Adipose tissue (tissue), 3 donors: Measurements from ENCODE around the gene LYRM4. TPM values are rescaled to one million over a fixed set of nuclear protein-coding genes. Genes with fewer than 3 reads are reported as not detected.

ENCODE experiments used
- H3K27ac ChIP-seq: one replicate; pipeline ENCODE4 v1.5.1; 2013; ENCODE audit warnings: low read depth, low read length
- WGBS, 3 donors: extraction: QIAGEN DNeasy Blood & Tissue Kit; methylation state at CpG; one replicate each; pipeline ENCODE4 v1.1.7; 2013; 5-methylcytosine and 5-hydroxymethylcytosine counted together
- polyA plus RNA-seq, 3 donors: library from polyadenylated mRNA; stranded (reverse); fragments of 200-250 nt; gene quantifications; one replicate each; pipeline ENCODE4 v1.2.3, GENCODE V29; 2013
- donor health status: healthy with polysubstance abuse.
- donor health status: Bipolar disorder and iron deficiency.
- donor health status: healthy.

LYRM4 gene
- polyA plus RNA-seq, 3 donors = 11.6 to 28.5 (median 22.0) TPM

DNA sequence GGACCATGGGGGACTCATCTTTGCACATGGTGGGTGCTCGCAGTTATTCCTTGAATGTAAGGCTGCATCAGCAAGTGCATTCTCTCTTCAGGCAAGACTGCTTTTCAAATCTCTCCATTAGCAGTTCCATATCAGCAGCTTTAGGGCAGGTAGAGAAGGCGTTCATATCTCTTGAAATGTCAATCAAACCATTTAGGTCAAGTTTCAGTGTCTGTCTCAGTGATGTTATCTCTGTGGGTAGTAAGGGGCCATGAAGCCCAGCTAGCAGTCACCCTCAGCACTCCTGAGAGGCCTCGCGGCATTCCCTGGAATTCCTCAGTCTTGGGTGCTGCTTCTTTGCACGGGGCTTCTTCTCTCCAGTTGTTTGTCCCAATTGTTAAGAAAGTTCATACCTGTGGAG lies 24.8 kb upstream of the LYRM4 start:
- H3K27ac ChIP-seq = no peak overlapping the region
- 86 to 96% (median 94%) methylated on average over 5 of the region's 5 CpGs for WGBS, 3 donors

DNA sequence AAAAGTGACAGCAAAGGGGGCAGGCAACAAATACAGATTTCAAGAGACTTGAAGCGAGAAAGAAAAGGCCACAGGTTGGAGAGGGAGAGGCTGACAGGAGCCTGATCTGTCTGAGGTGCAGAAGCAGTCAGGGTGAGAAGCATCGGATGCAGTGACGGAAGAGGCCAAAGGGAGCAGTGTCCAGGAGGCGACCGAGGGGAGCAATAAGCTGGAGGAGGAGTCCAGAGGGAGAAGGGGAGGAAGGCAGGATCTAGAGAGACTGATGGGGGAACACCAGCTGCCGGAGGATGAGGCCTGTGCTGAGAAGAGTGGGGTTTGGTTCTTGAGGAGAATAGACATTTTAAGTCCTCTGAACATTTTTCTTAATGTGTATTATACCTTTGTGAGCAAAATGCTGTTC lies 24.3 kb upstream of the LYRM4 start:
- WGBS, 3 donors = 89 to 95% (median 94%) methylated on average over 6 of the region's 6 CpGs
- H3K27ac ChIP-seq = no peak overlapping the region

DNA sequence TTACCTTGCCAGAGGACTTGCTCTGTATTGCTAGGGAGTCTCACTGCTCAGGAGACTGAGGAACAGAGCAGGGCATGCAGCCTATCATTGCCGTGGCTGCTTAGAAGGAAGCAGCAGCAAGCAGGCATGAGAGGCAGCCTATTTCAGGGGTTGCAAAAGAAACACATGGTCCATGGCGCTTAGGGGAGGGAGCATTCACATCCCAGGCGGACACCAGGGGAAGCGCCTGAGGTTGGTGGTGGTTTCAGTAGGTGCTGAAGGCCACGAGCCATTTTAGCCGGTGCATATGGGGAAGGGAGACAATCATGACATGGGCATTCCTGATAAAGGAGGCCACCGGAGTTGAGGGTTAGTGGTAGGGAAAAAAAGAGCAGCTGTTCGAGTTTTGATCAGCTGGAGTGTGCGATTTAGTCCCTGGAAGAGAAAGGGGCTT lies 21.5 kb upstream of the LYRM4 start:
- 59 to 89% (median 67%) methylated on average over 9 of the region's 9 CpGs for WGBS, 3 donors
- no peak overlapping the region for H3K27ac ChIP-seq

DNA sequence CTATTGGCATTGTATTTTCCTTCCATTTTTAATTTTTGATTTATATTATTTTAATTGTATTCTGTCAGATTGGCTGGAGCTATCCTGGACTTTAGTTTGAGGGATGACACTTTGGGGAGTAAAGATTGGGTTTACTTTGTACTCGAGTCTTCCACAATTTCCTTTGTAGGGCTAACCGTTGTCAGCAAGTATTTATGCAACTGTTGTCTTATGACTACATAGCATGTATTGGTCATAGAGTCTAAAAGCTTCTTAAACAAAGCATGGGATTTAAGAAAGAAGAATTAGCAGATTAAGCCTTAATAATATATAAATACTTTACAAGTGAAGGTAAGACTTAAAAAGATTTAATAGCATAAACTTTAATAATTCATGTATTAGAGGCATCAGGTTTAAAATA lies 20.2 kb upstream of the LYRM4 start:
- no peak overlapping the region for H3K27ac ChIP-seq
- 40 to 77% (median 63%) methylated on average over 2 of the region's 2 CpGs for WGBS, 3 donors

DNA sequence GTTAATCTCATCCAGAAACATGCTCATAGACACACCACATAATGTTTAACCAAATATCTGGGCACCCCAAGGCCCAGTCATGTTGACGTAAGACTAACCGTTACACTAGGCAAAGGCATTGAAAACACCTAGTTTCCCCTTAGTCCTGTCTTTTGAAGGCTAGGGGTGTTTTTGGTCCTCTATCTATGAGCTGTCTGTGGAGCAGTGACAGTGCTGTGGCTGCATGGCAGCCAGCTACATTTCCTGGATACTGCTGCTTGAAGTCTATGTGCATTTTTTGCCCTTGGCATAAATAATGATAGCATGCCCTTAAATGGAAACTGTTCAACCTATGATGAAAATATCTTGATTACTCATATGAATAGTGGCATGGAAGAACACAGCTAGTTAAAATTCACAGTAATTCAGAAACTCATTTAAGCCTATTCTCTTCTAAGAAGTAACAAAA lies 19.2 kb upstream of the LYRM4 start:
- WGBS, 3 donors = 90 to 98% (median 95%) methylated on average over 2 of the region's 2 CpGs
- H3K27ac ChIP-seq = no peak overlapping the region

DNA sequence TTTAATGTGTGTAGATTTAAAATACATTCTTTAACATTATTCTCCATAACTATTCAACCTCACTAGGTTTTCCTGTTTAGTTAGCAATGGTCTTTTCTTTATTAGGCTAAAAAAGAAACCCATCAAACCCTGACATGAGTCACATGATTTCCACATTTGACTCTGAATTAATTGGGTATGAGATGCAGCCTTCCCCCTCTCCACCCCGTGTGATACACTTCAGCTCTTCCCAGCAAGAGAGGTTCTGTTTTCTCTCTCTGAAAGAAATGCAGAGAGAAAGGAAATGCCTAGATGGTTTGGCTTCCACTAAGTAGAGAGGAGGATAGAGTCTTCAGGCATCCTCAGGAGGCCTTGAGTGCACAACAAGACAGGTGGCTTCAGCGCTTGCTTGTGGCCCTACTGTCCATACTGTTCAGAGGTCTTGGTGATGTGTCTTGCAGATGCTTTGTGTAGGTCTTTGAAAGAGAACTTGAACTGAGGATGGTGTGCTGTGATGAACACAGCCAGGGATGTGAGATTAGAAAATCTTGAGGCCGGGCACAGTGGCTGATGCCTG lies 17.9 kb upstream of the LYRM4 start:
- WGBS, 3 donors = 83 to 94% (median 91%) methylated on average over 3 of the region's 3 CpGs
- H3K27ac ChIP-seq = no peak overlapping the region

DNA sequence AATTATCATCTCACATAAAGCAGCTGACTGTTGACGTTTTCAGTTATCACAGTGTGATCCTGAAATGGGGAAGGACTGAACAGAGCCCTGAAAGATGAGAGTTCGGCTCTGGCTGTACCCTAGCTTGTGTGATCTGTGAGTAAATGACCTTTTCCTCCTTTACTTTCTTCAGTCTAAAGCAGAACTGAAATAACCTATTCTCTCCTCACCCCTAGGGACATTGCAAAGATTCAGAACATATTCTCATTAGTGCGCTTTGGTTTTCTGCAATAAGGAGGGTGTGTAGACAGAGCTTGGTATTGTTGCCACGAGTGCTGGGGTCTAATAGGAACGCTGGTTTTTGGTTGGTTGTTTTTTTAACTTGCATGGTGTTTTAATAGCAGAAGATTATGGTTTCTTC lies 17.3 kb upstream of the LYRM4 start:
- WGBS, 3 donors = 81 to 85% (median 83%) methylated on average over 5 of the region's 5 CpGs
- no peak overlapping the region for H3K27ac ChIP-seq

DNA sequence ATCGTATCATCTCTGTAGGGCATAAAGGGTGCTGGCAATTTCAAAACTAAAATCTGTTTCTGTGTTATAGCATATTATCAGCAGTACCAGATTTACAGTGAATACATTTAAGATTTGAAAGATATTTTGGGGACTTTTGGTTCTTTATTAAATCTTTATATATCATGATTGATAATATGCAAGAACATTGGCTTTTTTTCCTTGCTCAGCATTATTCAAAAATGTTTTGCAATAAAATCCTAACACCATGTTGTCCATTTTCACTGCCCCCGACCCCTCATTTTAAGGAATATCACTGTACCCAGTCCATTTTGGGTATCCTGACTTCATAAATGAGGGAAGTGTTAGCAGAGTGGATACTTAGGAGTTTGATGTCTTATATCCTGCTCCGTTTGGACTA lies 16.8 kb upstream of the LYRM4 start:
- no peak overlapping the region for H3K27ac ChIP-seq
- WGBS, 3 donors = 89 to 94% (median 90%) methylated on average over 3 of the region's 3 CpGs

DNA sequence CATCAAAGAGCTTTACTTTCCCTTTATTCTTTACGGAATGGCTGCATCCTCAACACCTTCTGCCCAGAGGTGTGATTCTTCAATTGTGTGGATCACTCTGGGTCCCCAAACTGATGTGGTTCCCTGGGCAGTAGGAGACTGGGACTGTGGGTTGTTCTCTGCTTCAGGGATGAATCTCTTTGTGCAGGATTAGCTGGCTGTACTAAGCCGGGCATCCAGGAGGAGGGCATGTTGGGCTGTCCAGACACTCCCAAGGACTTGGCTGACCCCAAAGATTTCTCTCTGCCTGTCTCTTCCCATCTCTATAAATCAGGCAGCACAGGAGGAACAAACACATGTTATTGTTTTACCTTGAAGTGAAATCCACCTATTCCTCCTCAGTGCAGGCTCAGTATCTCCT lies 15.8 kb upstream of the LYRM4 start:
- H3K27ac ChIP-seq = no peak overlapping the region
- WGBS, 3 donors = 85 to 95% (median 86%) methylated on average over 2 of the region's 2 CpGs

DNA sequence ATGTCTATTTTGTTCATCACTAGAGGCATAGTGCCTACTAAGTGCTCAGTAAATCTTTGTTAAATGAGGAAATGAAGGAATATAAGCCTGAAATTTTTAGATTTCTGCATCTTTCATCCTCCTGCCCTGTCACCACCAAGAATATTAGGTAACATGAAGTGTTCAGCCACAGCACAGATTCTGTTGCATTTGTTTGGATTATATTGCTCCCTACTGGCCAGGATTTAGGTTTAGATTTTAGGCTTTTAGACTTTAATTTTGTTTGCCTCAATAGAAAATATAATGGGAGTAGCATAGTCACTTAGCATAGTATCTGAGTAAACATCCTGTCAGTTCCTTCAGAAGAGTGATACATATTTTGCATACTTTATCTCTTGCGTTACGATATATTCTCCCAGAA lies 14.7 kb upstream of the LYRM4 start:
- 89 to 99% (median 93%) methylated on average over 2 of the region's 2 CpGs for WGBS, 3 donors
- no peak overlapping the region for H3K27ac ChIP-seq

DNA sequence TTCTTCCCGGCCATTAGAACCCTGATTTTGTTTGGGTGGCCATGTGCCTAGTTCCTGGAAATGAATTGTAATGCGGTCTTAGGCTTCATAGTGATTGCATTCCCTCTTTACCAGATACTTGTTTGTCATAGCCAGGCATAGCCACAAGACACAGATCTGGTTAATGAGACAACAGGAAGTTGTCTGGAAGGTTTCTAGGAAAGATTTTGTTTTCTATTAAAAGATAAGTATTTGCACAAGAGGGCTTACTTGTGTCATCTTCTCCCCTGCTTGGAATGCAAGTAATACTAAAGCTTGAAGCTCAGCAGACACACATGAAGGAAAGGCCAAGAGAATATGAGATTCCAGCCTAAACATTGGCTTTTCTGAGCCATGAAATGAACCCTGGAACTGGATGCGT lies 13.5 kb upstream of the LYRM4 start:
- WGBS, 3 donors = 91 to 99% (median 95%) methylated on average over 3 of the region's 3 CpGs
- H3K27ac ChIP-seq = no peak overlapping the region

DNA sequence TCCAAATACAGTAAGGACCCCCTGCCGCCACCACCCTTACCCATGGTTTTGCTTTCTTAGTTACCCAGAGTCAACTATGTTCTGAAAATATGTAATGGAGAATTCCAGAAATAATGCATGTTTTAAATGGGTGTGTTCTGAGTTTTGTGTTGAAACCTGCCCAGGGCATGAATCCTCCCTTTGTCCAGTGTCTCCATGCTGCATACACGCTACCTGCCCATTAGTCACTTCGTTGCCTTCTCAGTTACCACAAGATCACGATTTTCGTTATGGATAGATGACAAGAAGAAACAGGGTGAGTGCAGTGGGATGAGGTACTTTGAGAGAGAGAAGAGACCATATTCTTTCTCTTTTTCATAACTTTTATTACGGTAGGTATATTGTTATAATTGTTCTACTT lies 11.2 kb upstream of the LYRM4 start:
- H3K27ac ChIP-seq = no peak overlapping the region
- WGBS, 3 donors = 94 to 100% (median 95%) methylated on average over 6 of the region's 6 CpGs

DNA sequence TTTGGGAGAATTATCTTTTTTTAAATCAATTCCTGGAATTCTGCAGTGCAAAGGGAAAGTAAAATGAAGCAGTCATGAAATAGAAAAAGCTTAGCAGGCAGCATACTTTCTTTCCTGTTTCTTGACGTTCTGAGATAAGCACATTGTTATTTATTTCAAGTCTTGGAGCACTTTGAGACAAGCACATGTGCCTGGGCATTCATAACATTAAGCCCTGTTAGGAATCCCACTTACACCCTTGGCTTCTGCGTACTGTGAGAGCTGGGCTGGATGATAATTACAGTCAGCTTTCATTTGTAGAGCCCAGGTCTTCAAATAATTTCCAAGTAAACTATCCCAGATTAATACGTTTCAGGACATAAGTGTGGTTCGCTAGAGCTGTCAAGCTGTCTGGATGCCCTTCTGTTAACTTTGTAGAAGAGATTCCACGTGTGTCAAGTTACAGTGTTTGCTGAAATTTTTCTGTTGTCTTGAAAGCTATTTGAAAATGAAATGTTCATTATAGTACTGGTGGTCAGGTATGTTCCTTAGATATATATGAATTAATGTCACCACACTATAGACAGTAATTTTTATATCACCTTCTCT lies 9.4 kb upstream of the LYRM4 start:
- WGBS, 3 donors = 48 to 60% (median 59%) methylated on average over 5 of the region's 5 CpGs

DNA sequence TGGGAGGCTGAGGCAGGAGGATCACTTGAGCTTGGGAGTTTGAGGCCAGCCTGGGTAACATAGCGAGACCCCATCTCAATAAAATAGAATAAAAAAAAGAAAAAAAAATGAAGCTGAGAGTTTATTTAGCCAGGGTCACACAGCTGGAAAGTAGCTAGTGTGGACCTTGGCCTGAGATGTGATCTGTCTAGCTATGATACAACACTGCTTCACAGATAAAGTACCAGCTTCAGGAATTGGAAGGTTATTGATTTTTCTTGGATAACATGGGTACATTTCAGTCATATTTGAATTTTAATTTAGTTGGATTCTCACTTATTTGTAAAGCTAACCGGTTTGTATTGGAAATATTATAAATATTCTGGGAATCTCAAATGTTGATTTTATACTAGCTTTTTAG lies 5.7 kb upstream of the LYRM4 start:
- H3K27ac ChIP-seq = no peak overlapping the region
- WGBS, 3 donors = 95 to 98% (median 96%) methylated on average over 2 of the region's 2 CpGs

More for the DNA sequence above, 9.4 kb upstream of the LYRM4 start:
- no peak overlapping the region for H3K27ac ChIP-seq

DNA sequence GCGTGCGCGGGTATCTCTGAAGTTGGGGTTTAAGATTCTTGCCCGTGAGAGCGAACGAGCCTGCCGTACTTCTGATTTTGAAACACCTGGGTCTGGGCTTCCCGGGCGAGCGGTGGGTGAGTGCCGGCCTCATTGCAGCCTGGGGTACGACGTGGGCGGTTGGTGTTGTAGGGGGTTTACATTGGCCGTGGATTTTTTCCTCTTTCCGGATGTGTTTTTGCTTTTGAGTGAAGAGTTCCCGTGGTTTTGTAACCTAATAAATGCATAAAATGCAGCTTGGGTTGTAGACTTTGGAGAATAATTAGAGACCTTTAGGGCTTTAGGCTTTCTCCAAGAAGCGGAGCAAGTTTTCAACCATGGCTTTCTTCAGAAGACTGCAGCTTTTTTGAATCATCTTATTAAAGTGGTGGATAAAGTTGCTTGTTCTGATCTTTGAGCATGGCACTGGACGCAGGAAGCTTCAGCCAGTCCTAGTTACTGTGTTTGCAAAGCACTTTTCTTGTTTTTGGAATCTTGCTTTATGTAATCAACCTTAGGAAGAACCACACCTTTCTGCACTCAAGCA lies 877 bp upstream of the LYRM4 start:
- 0 to 1% (median 0%) methylated on average over 19 of the region's 19 CpGs for WGBS, 3 donors
- H3K27ac ChIP-seq = no peak overlapping the region

DNA sequence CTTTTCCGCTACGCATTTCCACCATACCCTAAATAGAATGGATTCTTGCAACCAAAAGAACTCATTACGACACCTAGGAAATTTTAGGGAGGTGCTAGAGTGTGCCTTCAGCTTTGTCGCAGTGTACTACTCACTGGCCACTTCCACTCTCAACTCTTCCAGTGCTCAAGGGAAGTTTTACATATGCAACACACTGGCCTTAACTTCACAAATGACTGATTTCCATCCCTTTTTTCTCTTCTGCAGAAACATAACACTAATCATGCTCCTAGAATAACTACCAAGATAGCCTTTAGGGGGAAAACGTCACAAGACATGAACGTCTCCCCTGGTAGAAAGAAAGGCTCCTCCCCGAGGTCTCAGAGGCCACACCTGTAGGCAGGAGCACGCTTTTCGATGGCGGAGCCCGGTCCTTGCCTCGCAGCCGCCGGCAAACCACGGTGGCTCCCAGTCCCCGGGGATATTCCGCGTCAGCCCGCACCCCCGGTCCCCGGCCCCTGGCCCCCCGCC lies 584 bp downstream of the LYRM4 start:
- peak overlapping the region; percentile 88 for H3K27ac ChIP-seq
- WGBS, 3 donors = 1 to 7% (median 2%) methylated on average over 17 to 22 of the region's 22 CpGs

DNA sequence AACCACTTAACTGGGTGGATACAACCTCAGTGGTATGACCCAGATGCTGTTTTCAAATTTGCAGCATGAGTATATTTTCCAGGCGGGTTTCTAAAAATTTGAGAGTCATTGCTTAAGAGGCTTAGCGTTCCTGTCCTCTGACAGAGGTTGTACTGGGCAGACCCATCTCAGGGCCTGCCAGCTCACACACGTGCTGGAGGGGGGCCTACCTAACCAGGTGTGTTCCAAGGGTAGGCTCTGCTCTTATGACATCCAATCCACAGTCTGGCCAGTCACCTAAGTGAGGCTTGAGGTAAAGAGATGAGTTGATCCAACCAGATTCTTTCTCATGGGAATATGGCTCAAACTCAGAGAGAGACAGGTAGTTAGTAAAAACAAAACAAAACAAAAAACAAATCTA lies 1.3 kb downstream of the LYRM4 start:
- 73 to 82% (median 80%) methylated on average over 3 of the region's 3 CpGs for WGBS, 3 donors
- no peak overlapping the region for H3K27ac ChIP-seq

DNA sequence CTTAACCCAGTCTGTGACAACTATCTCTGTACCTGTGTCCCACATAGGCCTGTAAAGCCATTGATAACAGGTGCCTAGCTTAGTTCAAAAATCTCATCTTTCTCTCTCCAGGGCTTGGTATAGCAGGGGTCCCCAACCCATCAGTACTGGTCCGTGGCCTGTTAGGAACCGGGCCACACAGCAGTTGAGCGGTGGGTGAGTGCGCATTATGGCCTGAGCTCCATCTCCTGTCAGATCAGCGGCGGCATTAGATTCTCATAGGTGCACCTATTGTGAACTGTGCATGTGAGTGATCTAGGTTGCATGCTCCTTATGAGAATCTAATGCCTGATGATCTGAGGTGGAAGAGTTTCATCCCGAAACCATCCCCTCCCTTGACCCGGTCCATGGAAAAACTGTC lies 3.4 kb downstream of the LYRM4 start:
- 98 to 100% (median 98%) methylated on average over 8 of the region's 8 CpGs for WGBS, 3 donors
- H3K27ac ChIP-seq = no peak overlapping the region

DNA sequence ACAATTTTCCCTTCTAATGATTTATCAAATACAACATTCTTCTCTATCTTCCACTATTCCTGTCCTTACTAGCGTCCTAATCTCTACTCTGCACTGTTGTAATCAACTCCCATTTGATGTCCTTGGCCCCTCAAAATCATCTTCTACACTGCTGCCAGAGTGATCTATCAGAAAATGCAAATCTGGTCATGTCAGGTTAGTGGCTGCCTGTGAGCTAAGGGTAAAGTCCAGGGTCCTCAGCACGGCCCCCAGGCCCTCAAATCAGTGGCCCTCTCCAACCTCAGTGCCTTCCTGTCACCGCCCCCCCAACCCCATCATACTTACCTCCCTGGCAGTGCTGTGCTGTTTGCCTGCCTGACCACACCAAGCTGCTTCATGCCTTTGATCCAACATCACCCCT lies 3.8 kb downstream of the LYRM4 start:
- H3K27ac ChIP-seq = no peak overlapping the region
- WGBS, 3 donors = 85 to 97% (median 91%) methylated on average over 3 of the region's 3 CpGs

DNA sequence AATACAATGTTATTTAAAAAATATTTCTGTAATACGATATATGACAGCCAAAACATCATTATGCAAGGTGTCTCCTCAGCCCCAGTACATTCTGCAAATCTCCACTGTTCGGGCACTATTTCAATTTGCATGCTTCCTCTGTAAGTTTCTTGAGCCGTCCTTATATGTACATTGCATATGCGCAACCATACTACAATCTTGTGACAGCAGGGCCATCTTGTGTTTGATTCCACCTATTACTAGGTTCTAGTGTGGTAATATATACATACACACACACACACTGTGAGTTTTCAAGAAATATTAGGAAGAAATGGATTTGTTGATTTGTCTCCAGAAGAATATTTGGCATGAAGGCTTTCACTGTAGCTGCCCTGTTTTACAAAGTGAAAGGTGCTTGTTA lies 9.8 kb downstream of the LYRM4 start:
- WGBS, 3 donors = 79 to 94% (median 83%) methylated on average over 4 of the region's 4 CpGs
- H3K27ac ChIP-seq = no peak overlapping the region
